GM12878 (cell line): ENCODE data around the gene ING1. TPM values are rescaled to one million over a fixed set of nuclear protein-coding genes. Genes with fewer than 3 reads are reported as not detected.

Source experiments
- ATAC-seq: fragments of 200-7000 bp; cut with Tn5 transposase; 3 replicates; pipeline ENCODE4 v1.9.1; 2020; ENCODE audit warnings: mild to moderate bottlenecking, moderate library complexity
- BruUV-seq: library from RNA; stranded (reverse); fragments of 400-500 nt; replicated peaks from 2 replicates; lab custom pipeline; 2021; lab: Mats Ljungman, UMichigan
- CTCF ChIA-PET: fragments of 300-600 bp; sonication (Branson Sonifier 250); formaldehyde crosslinking; extraction: SDS; loops from one replicate; lab custom pipeline; 2021; ENCODE audit warnings: inconsistent platforms; lab: Yijun Ruan, JAX
- POLR2A ChIA-PET: fragments of 350-600 bp; formaldehyde crosslinking; extraction: SDS; loops from one replicate; lab custom pipeline; 2021; ENCODE audit warnings: inconsistent platforms; lab: Charles Lee
- RAD21 ChIA-PET: fragments of 300-600 bp; sonication (Branson Sonifier 250); formaldehyde crosslinking; loops from one replicate; lab custom pipeline; 2023; ENCODE audit warnings: antibody characterized with exemption; ENCODE audit not compliant: unreplicated experiment; lab: Charles Lee
- SMC1A ChIA-PET: fragments of 300-600 bp; sonication (Branson Sonifier 250); formaldehyde crosslinking; loops from one replicate; lab custom pipeline; 2023; ENCODE audit not compliant: unreplicated experiment, uncharacterized antibody; lab: Charles Lee
- DNase-seq: peaks from one replicate; pipeline ENCODE4 v3.0.0-alpha.2; 2011; ENCODE audit warnings: low read depth, low spot score
- FAIRE-seq: peaks from 3 replicates; lab custom pipeline; 2011; peaks lifted over from hg19 to GRCh38; lab: Jason Lieb, UNC
- H2AFZ ChIP-seq: 2 replicates; pipeline ENCODE4 v1.6.0; 2011; ENCODE audit warnings: low read depth, low read length, control low read depth; ENCODE audit not compliant: control insufficient read depth
- H3K27ac ChIP-seq: 2 replicates; pipeline ENCODE4 v1.5.1; 2011; ENCODE audit warnings: control low read depth; ENCODE audit not compliant: control insufficient read depth, insufficient read depth
- H3K27me3 ChIP-seq, 2 experiments: replicated peaks in 1 of 2; 2 replicates each; pipeline versions ENCODE4 v1.6.0 to v1.6.1; 2011; ENCODE audit warnings: low read length in 1 of 2; ENCODE audit not compliant: control insufficient read depth in 2 of 2, insufficient read depth in 2 of 2
- H3K36me3 ChIP-seq, 2 experiments: 2 replicates each; pipeline ENCODE4 v1.5.1; 2011; ENCODE audit warnings: low read length in 1 of 2; ENCODE audit not compliant: control insufficient read depth in 2 of 2, insufficient read depth in 2 of 2
- H3K4me1 ChIP-seq: 2 replicates; pipeline ENCODE4 v1.6.1; 2011; ENCODE audit warnings: mild to moderate bottlenecking, low read length, moderate library complexity, mixed read lengths; ENCODE audit not compliant: control insufficient read depth, insufficient read depth
- H3K4me2 ChIP-seq: 2 replicates; pipeline ENCODE4 v1.6.0; 2011; ENCODE audit warnings: control low read depth; ENCODE audit not compliant: control insufficient read depth, insufficient read depth
- H3K4me3 ChIP-seq: fragments of 200-600 bp; sonication (generic); 2 replicates; pipeline ENCODE4 v1.5.1; 2016
- H3K79me2 ChIP-seq: 2 replicates; pipeline ENCODE4 v1.6.0; 2011; ENCODE audit warnings: low read length; ENCODE audit not compliant: control insufficient read depth, insufficient read depth
- H3K9ac ChIP-seq: 2 replicates; pipeline ENCODE4 v1.8.0; 2011; ENCODE audit warnings: low read length, control low read depth, mixed read lengths; ENCODE audit not compliant: control insufficient read depth, insufficient read depth
- H3K9me3 ChIP-seq: replicated peaks from 3 replicates; pipeline ENCODE4 v1.5.1; 2011; ENCODE audit warnings: mild to moderate bottlenecking, low read length; ENCODE audit not compliant: control insufficient read depth, insufficient read depth
- H4K20me1 ChIP-seq: 2 replicates; pipeline ENCODE4 v1.6.0; 2011; ENCODE audit not compliant: control insufficient read depth, insufficient read depth
- ASH2L ChIP-seq: fragments of 300-600, 200-600 bp; sonication (generic); IDR thresholded peaks from 2 replicates; pipeline ENCODE4 v1.6.1; 2017; ENCODE audit warnings: low read depth, mild to moderate bottlenecking, borderline replicate concordance
- ATF7 ChIP-seq: fragments of 450-650 bp; IDR thresholded peaks from 2 replicates; pipeline ENCODE4 v1.6.1; 2016; ENCODE audit warnings: low read depth, mild to moderate bottlenecking
- CEBPB ChIP-seq, 2 experiments: fragments of 150-350 bp in 1 of 2; IDR thresholded peaks; 2 replicates each; pipeline ENCODE4 v1.6.1; 2012 to 2014; ENCODE audit warnings: low read depth in 2 of 2, low read length in 2 of 2, borderline replicate concordance in 1 of 2, inconsistent platforms in 1 of 2
- EED ChIP-seq: sonication (generic); IDR thresholded peaks from 2 replicates; pipeline ENCODE4 v1.6.1; 2016; ENCODE audit warnings: antibody characterized with exemption, low read depth
- EP300 ChIP-seq, 2 experiments: fragments of 150-350 bp in 1 of 2; IDR thresholded peaks; 2 replicates each; pipeline ENCODE4 v1.6.1; 2011 to 2012; ENCODE audit warnings: low read depth in 2 of 2, low read length in 2 of 2, borderline replicate concordance in 1 of 2, improper control_type of control experiment in 1 of 2, inconsistent platforms in 1 of 2; ENCODE audit not compliant: control insufficient read depth in 1 of 2
- IKZF1 ChIP-seq: fragments of 450-650 bp; conservative IDR thresholded peaks from 2 replicates; pipeline ENCODE4 v1.6.1; 2017; ENCODE audit warnings: antibody characterized with exemption, mild to moderate bottlenecking
- JUNB ChIP-seq: IDR thresholded peaks from 2 replicates; pipeline ENCODE4 v1.6.1; 2016; ENCODE audit warnings: antibody characterized with exemption, mild to moderate bottlenecking
- JUND ChIP-seq: IDR thresholded peaks from 2 replicates; pipeline ENCODE4 v1.6.1; 2012; ENCODE audit warnings: low read depth, mild to moderate bottlenecking, low read length, improper control_type of control experiment, moderate library complexity
- LARP7 ChIP-seq: fragments of 450-650 bp; IDR thresholded peaks from 2 replicates; pipeline ENCODE4 v1.6.1; 2017; ENCODE audit warnings: mild to moderate bottlenecking
- MTA3 ChIP-seq: IDR thresholded peaks from 2 replicates; pipeline ENCODE4 v1.6.1; 2012; ENCODE audit warnings: low read length, inconsistent platforms, borderline replicate concordance
- RB1 ChIP-seq: fragments of 450-650 bp; formaldehyde crosslinking; IDR thresholded peaks from 2 replicates; pipeline ENCODE4 v1.6.1; 2017; ENCODE audit warnings: mild to moderate bottlenecking, borderline replicate concordance
- RCOR1 ChIP-seq: conservative IDR thresholded peaks from 2 replicates; pipeline ENCODE4 v1.6.1; 2012; ENCODE audit warnings: low read depth, low read length, improper control_type of control experiment
- SMC3 ChIP-seq: IDR thresholded peaks from 2 replicates; pipeline ENCODE4 v1.6.1; 2011; ENCODE audit warnings: low read length, improper control_type of control experiment, borderline replicate concordance
- SREBF1 ChIP-seq: IDR thresholded peaks from 2 replicates; pipeline ENCODE4 v1.6.1; 2012; ENCODE audit warnings: mild to moderate bottlenecking, low read length
- TCF12 ChIP-seq: IDR thresholded peaks from 2 replicates; pipeline ENCODE4 v1.6.1; 2011; ENCODE audit warnings: low read depth, mild to moderate bottlenecking, low read length
- ZNF384 ChIP-seq: IDR thresholded peaks from 2 replicates; pipeline ENCODE4 v1.6.1; 2012; ENCODE audit warnings: low read depth, mild to moderate bottlenecking, low read length, improper control_type of control experiment, borderline replicate concordance
- WGBS: methylation state at CpG from one replicate; pipeline ENCODE4 v1.1.6; 2016; ENCODE audit warnings: low lambda C conversion rate; ENCODE audit not compliant: insufficient replicate concordance, insufficient coverage; ENCODE audit errors: missing lambda C conversion rate; 5-methylcytosine and 5-hydroxymethylcytosine counted together
- in situ Hi-C: fragments of 300-500 bp; cut with MboI; formaldehyde crosslinking; loops from 9 replicates; pipeline ENCODE4 v1.14.3; 2018; ENCODE audit warnings: mixed read lengths
- intact Hi-C: fragments of 100-400 bp; cut with micrococcal nuclease; formaldehyde crosslinking; loops from one replicate; pipeline ENCODE4 v1.14.2; 2022; ENCODE audit not compliant: unreplicated experiment
- polyA plus RNA-seq, 11 experiments: library from polyadenylated mRNA; depleted of rRNA in 4 of 11; unstranded in 6 of 11; stranded (reverse) in 5 of 11; fragments of >200 nt; fragmentation: Nextera tagmentation in 4 of 11; fragmentation: Illumina TruSeq in 1 of 11; extraction: Ambion mirVana in 4 of 11; extraction: Trizol in 1 of 11; gene quantifications; 1 replicate in 1 of 11; 2 replicates in 10 of 11; pipeline versions ENCODE4 v1.2.1 to v1.2.3, GENCODE V29; 2011 to 2016; ENCODE audit warnings: inconsistent platforms in 2 of 11, missing spikeins in 2 of 11, low read depth in 1 of 11
- total RNA-seq, 4 experiments: library from RNA; depleted of rRNA in 3 of 4; stranded (reverse); fragments of >200 nt in 3 of 4; fragmentation: Illumina TruSeq in 1 of 4; extraction: Trizol in 1 of 4; gene quantifications; 2 replicates each; pipeline versions ENCODE4 v1.2.1 to v1.2.3, GENCODE V29; 2013 to 2021
- TF ChIP-seq, protein P1 (sequence below): IDR thresholded peaks from 2 replicates; pipeline ENCODE4 v1.6.1; 2012; ENCODE audit warnings: low read depth, low read length, improper control_type of control experiment
- TF ChIP-seq, protein P2 (sequence below), 3 experiments: IDR thresholded peaks in 2 of 3; conservative IDR thresholded peaks in 1 of 3; 2 replicates each; pipeline ENCODE4 v1.5.1; 2011; ENCODE audit warnings: low read depth in 3 of 3, low read length in 3 of 3, mild to moderate bottlenecking in 3 of 3, control low read depth in 2 of 3, moderate library complexity in 2 of 3, inconsistent platforms in 1 of 3, mixed read lengths in 1 of 3; ENCODE audit not compliant: control insufficient read depth in 2 of 3, insufficient read depth in 1 of 3; ENCODE audit errors: extremely low read depth in 1 of 3
- TF ChIP-seq, protein P3 (sequence below): fragments of 450-650 bp; formaldehyde crosslinking; IDR thresholded peaks from 2 replicates; pipeline ENCODE4 v1.4.0; 2022; ENCODE audit warnings: mild to moderate bottlenecking, moderate library complexity

ING1 gene
- total and polyA plus RNA-seq, 10 of the 15 experiments (the other 5 are each of a cell fraction or from before 2014, with no cell fraction given), result 1.3 to 20.4 (median 13.1) TPM

DNA sequence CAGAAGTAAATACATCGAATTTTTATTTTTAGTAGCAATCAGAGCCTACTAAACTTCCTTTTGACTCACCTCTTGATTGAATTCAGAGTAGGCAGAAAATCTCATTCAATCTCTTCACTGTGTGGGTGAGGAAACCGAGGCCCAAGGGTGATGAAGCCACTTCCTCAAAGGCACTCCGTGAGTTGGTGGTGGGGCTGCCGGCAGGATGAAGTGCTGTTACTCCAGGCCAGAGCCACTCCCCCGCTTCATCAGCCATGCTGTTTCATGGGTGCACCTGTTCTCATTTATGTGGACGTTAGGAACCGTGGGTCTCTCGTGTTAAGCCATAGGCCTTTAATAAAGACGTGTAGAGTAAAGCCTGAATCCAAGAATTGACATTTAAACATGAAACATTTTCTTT, 13.2 kb downstream of the ING1 start (continued):
- no peak for TF ChIP-seq RB1
- no peak for TF ChIP-seq ATF7
- TF ChIP-seq ZNF384, result no peak
- TF ChIP-seq, protein P1, sequence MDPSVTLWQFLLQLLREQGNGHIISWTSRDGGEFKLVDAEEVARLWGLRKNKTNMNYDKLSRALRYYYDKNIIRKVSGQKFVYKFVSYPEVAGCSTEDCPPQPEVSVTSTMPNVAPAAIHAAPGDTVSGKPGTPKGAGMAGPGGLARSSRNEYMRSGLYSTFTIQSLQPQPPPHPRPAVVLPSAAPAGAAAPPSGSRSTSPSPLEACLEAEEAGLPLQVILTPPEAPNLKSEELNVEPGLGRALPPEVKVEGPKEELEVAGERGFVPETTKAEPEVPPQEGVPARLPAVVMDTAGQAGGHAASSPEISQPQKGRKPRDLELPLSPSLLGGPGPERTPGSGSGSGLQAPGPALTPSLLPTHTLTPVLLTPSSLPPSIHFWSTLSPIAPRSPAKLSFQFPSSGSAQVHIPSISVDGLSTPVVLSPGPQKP, result no peak
- TF ChIP-seq SREBF1, result no peak
- TF ChIP-seq MTA3, result no peak
- TF ChIP-seq, protein P2, sequence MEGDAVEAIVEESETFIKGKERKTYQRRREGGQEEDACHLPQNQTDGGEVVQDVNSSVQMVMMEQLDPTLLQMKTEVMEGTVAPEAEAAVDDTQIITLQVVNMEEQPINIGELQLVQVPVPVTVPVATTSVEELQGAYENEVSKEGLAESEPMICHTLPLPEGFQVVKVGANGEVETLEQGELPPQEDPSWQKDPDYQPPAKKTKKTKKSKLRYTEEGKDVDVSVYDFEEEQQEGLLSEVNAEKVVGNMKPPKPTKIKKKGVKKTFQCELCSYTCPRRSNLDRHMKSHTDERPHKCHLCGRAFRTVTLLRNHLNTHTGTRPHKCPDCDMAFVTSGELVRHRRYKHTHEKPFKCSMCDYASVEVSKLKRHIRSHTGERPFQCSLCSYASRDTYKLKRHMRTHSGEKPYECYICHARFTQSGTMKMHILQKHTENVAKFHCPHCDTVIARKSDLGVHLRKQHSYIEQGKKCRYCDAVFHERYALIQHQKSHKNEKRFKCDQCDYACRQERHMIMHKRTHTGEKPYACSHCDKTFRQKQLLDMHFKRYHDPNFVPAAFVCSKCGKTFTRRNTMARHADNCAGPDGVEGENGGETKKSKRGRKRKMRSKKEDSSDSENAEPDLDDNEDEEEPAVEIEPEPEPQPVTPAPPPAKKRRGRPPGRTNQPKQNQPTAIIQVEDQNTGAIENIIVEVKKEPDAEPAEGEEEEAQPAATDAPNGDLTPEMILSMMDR (IDR thresholded peaks at IDR 0.05 in 2 of 3, conservative IDR thresholded peaks at IDR 0.05 in 1 of 3; ENCODE audit: control insufficient read depth in 2 of 3, extremely low read depth in 1 of 3, insufficient read depth in 1 of 3, low read depth in 3 of 3, low read length in 3 of 3), result no peak

DNA sequence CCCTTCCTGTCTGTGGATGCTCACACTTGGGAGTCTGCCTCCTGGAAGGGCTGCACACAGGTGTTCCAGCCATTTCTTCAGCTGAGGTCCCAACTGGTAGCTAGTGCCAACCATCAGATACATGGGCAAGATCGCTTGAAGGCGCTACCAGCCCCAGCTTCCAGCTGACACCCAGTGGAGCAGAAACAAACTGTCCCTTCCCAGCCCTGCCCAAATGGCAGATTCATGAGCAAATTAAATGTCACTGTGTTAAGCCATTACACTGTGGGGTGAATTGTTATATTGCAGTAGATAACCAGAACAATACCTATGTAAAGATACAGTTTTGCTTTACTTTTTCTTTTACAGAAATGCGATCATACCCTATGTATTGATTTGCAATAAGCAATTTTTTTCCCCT, 17.6 kb downstream of the ING1 start:
- POLR2A ChIA-PET, result no interaction called here
- Histone ChIP-seq H3K9ac (no peak overlapping the region), H3K4me1 (peaks cover 7% of the 10 kb centered on the region; the same call in 1 of the 2 replicates), H3K9me3 (no peaks in the 10 kb centered on the region; the same call in 2 of the 3 replicates), H3K27me3 (no peaks in the 10 kb centered on the region), H3K36me3 (no peaks in the 10 kb centered on the region), H3K4me3 (no peak overlapping the region), H3K27ac (no peak overlapping the region), H3K79me2 (no peaks in the 10 kb centered on the region), H3K4me2 (no peak overlapping the region), H4K20me1 (no peaks in the 10 kb centered on the region), H2AFZ (no peak overlapping the region)
- WGBS, result 91% methylated on average over 3 of the region's 3 CpGs
- CTCF ChIA-PET, result no interaction called here
- FAIRE-seq, result no peak
- in situ Hi-C loops (no loop called here), intact Hi-C loops (no loop called here)
- ATAC-seq, result no peak
- DNase-seq, result no peak
- SMC1A ChIA-PET, result no interaction called here
- no TSS peak for BruUV-seq
- RAD21 ChIA-PET, result no interaction called here
- TF ChIP-seq, protein P3, sequence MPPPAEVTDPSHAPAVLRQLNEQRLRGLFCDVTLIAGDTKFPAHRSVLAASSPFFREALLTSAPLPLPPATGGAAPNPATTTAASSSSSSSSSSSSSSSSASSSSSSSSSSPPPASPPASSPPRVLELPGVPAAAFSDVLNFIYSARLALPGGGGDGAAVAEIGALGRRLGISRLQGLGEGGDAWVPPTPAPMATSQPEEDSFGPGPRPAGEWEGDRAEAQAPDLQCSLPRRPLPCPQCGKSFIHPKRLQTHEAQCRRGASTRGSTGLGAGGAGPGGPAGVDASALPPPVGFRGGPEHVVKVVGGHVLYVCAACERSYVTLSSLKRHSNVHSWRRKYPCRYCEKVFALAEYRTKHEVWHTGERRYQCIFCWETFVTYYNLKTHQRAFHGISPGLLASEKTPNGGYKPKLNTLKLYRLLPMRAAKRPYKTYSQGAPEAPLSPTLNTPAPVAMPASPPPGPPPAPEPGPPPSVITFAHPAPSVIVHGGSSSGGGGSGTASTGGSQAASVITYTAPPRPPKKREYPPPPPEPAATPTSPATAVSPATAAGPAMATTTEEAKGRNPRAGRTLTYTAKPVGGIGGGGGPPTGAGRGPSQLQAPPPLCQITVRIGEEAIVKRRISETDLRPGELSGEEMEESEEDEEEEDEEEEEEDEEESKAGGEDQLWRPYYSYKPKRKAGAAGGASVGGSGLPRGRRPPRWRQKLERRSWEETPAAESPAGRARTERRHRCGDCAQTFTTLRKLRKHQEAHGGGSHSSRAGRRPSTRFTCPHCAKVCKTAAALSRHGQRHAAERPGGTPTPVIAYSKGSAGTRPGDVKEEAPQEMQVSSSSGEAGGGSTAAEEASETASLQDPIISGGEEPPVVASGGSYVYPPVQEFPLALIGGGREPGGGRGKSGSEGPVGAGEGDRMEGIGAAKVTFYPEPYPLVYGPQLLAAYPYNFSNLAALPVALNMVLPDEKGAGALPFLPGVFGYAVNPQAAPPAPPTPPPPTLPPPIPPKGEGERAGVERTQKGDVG (CRISPR knock-in tag), result no peak
- TF ChIP-seq EED, result no peak
- no peak for TF ChIP-seq IKZF1
- no peak for TF ChIP-seq EP300 (IDR thresholded peaks at IDR 0.05; ENCODE audit: borderline replicate concordance in 1 of 2, control insufficient read depth in 1 of 2, low read depth in 2 of 2, low read length in 2 of 2)
- TF ChIP-seq LARP7, result no peak
- TF ChIP-seq ASH2L, result no peak
- TF ChIP-seq SMC3, result no peak
- no peak for TF ChIP-seq RCOR1
- no peak for TF ChIP-seq JUND
- no peak for TF ChIP-seq TCF12
- no peak for TF ChIP-seq JUNB
- TF ChIP-seq CEBPB (IDR thresholded peaks at IDR 0.05; ENCODE audit: borderline replicate concordance in 1 of 2, low read depth in 2 of 2, low read length in 2 of 2), result no peak
